ENCODE results near the gene CSRNP3.

Gene CSRNP3

DNA sequence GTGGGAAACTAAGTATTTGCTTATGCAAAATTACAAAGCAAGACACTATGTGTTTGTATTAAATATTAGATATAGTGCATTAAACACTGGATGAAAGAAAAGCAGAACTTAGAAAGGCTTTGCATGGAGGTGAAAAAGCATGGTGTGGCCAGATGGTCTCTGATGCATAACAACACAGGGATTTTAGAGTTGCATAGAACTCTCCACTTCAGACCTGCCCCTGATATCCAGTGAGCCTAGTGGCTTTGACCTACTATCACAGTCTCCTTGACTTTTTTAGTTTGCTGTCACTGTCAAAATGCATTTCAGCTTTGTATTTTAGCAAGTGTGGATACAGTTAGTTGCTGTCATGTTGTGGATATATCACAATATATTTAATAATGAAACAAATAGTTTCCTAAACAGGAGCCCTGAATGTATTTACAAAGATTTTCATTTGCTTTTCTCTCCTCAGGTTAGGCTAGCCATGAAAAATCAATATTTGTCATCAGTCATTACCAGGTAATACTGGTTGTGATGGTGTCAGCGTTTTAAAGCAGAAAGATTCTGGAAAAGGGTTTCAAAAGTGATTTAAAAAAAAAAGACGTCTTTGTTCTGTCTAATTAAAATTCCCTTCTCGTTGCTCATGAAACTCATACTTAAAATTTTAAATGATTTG is 5.2 kb downstream of the CSRNP3 start:
- TF ChIP-seq HDGF (IDR thresholded peaks at IDR 0.05; ENCODE audit: borderline replicate concordance), result no peak
- TF ChIP-seq FOXM1 (IDR thresholded peaks at IDR 0.05; ENCODE audit: borderline replicate concordance), result no peak
- TF ChIP-seq ARNT (IDR thresholded peaks at IDR 0.05), result no peak
- TF ChIP-seq SUZ12 (IDR thresholded peaks at IDR 0.05), result no peak
- no peak for TF ChIP-seq LEF1 (IDR thresholded peaks at IDR 0.05; ENCODE audit: borderline replicate concordance)
- TF ChIP-seq ZNF384 (IDR thresholded peaks at IDR 0.05), result no peak
- TF ChIP-seq TARDBP (IDR thresholded peaks at IDR 0.05), result no peak
- no peak for TF ChIP-seq NFRKB (IDR thresholded peaks at IDR 0.05)
- ChIA-PET POLR2A (no interaction called here), CTCF (no interaction called here)
- DNase-seq (ENCODE audit: extremely low spot score), result no peak

DNA sequence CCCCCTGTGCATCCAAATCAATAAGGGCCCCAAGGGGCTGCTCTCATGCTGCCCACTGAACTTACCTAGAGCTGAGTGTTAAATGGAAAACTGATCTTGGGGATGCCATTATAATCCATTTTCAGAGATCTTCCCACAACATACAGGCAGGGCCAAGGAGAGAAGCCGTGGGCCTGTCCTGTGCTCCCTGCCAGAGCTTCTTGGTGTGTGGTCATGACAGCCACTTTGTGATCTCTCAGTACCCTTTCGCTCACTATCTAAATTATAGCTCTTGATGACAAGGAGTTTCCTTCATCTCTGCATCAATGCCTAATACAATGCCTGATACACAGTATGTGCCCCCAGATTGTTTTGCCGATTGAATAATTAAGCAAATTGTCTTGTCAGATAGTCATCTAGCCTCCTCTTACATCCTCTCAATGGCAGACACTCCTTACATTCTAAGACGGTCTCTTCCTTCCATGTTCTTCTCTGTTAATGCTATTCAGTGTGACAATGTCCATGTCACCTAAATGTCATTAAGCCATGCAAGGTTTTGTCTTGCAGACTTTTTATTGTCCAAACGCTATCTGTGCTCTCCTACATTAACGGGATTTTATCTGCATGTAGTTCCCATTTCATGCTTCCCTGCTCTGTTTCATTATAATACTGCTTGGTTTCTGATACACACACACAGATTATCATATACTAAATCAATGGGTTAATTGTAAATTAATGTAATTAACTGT is 5.9 kb downstream of the CSRNP3 start:
- ChIA-PET CTCF (interaction anchor here (0.7 kb wide), 1 partner anchor 93 kb away, joined by 3 read pairs; no protein-coding TSS in a partner anchor), POLR2A (no interaction called here)
- DNase-seq (ENCODE audit: extremely low spot score), result no peak
- TF ChIP-seq SP1 (IDR thresholded peaks at IDR 0.05) (no peak), L3MBTL2 (conservative IDR thresholded peaks at IDR 0.05) (no peak), HDGF (IDR thresholded peaks at IDR 0.05; ENCODE audit: borderline replicate concordance) (no peak), ELF4 (IDR thresholded peaks at IDR 0.05) (no peak), FOXA1 (IDR thresholded peaks at IDR 0.05) (no peak), BHLHE40 (IDR thresholded peaks at IDR 0.05; ENCODE audit: borderline replicate concordance) (no peak)

DNA sequence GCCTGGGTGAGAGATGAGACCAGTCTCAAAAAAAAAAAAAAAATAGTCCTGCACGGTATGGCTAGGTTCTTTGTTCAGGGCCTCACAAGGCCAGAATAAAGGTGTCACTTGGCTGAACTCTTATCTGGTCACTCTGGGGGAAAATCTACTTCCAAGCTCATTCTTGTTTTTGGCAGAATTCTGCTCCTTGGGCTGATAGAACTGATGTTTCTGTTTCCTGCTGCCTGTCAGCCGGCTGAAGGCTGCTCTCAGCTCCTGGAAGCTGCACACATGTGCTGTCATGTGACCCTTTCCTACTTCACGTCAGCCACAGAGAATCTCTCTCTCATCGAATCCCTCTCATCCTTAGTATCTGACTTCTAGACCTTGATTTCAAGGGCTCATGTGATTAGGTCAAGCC is 10.4 kb downstream of the CSRNP3 start:
- TF ChIP-seq L3MBTL2 (conservative IDR thresholded peaks at IDR 0.05) (no peak), FOXA1 (IDR thresholded peaks at IDR 0.05) (no peak), ZNF384 (IDR thresholded peaks at IDR 0.05) (no peak), TARDBP (IDR thresholded peaks at IDR 0.05) (no peak), BHLHE40 (IDR thresholded peaks at IDR 0.05; ENCODE audit: borderline replicate concordance) (no peak), NFRKB (IDR thresholded peaks at IDR 0.05) (no peak), FOXM1 (IDR thresholded peaks at IDR 0.05; ENCODE audit: borderline replicate concordance) (no peak), CTBP1 (IDR thresholded peaks at IDR 0.05; ENCODE audit: borderline replicate concordance) (no peak), FOXK2 (IDR thresholded peaks at IDR 0.05) (no peak), ELF4 (IDR thresholded peaks at IDR 0.05) (no peak), ARNT (IDR thresholded peaks at IDR 0.05) (no peak), SP1 (IDR thresholded peaks at IDR 0.05) (no peak), HDGF (IDR thresholded peaks at IDR 0.05; ENCODE audit: borderline replicate concordance) (no peak), LEF1 (IDR thresholded peaks at IDR 0.05; ENCODE audit: borderline replicate concordance) (no peak)
- TF ChIP-seq, protein P1, sequence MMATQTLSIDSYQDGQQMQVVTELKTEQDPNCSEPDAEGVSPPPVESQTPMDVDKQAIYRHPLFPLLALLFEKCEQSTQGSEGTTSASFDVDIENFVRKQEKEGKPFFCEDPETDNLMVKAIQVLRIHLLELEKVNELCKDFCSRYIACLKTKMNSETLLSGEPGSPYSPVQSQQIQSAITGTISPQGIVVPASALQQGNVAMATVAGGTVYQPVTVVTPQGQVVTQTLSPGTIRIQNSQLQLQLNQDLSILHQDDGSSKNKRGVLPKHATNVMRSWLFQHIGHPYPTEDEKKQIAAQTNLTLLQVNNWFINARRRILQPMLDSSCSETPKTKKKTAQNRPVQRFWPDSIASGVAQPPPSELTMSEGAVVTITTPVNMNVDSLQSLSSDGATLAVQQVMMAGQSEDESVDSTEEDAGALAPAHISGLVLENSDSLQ (IDR thresholded peaks at IDR 0.05), result no peak
- DNase-seq (ENCODE audit: extremely low spot score), result no peak
- CTCF ChIA-PET, result interaction anchor here (0.7 kb wide), 1 partner anchor 95 kb away, joined by 4 read pairs; no protein-coding TSS in a partner anchor
- POLR2A ChIA-PET, result no interaction called here

DNA sequence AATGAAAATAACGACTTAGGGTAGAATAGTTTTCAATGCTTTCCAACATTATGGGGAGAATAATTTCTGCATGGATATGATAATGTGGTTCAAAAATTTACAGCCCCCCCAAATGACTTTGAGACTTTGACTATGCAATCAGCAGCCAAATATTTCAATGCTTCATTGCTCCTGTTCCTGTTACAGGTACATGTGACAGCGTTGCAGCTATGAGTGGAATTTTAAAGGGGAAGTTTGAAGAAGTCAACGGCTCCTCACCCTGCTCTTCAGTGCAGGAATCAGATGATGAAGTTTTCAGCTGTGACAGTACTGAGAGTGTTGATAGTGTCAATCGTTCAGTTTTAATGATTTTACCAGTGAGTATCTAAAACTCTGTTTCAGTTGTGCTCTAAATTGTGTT is 25.1 kb downstream of the CSRNP3 start:
- TF ChIP-seq HDGF (IDR thresholded peaks at IDR 0.05; ENCODE audit: borderline replicate concordance), result no peak
- TF ChIP-seq ARNT (IDR thresholded peaks at IDR 0.05), result no peak
- TF ChIP-seq SUZ12 (IDR thresholded peaks at IDR 0.05), result no peak
- no peak for TF ChIP-seq ELF4 (IDR thresholded peaks at IDR 0.05)
- TF ChIP-seq NFRKB (IDR thresholded peaks at IDR 0.05), result no peak
- TF ChIP-seq SP1 (IDR thresholded peaks at IDR 0.05), result no peak
- no peak for TF ChIP-seq L3MBTL2 (conservative IDR thresholded peaks at IDR 0.05)
- no peak for TF ChIP-seq FOXK2 (IDR thresholded peaks at IDR 0.05)
- TF ChIP-seq CTBP1 (IDR thresholded peaks at IDR 0.05; ENCODE audit: borderline replicate concordance), result no peak
- TF ChIP-seq FOXA1 (IDR thresholded peaks at IDR 0.05), result no peak
- no peak for TF ChIP-seq TARDBP (IDR thresholded peaks at IDR 0.05)
- TF ChIP-seq ZNF384 (IDR thresholded peaks at IDR 0.05), result no peak
- no peak for TF ChIP-seq FOXM1 (IDR thresholded peaks at IDR 0.05; ENCODE audit: borderline replicate concordance)
- no peak for TF ChIP-seq LEF1 (IDR thresholded peaks at IDR 0.05; ENCODE audit: borderline replicate concordance)
- TF ChIP-seq, protein P1 (IDR thresholded peaks at IDR 0.05), result no peak
- no peak for TF ChIP-seq BHLHE40 (IDR thresholded peaks at IDR 0.05; ENCODE audit: borderline replicate concordance)
- CTCF ChIA-PET, result no interaction called here
- no peak for DNase-seq (ENCODE audit: extremely low spot score)
- POLR2A ChIA-PET, result no interaction called here

DNA sequence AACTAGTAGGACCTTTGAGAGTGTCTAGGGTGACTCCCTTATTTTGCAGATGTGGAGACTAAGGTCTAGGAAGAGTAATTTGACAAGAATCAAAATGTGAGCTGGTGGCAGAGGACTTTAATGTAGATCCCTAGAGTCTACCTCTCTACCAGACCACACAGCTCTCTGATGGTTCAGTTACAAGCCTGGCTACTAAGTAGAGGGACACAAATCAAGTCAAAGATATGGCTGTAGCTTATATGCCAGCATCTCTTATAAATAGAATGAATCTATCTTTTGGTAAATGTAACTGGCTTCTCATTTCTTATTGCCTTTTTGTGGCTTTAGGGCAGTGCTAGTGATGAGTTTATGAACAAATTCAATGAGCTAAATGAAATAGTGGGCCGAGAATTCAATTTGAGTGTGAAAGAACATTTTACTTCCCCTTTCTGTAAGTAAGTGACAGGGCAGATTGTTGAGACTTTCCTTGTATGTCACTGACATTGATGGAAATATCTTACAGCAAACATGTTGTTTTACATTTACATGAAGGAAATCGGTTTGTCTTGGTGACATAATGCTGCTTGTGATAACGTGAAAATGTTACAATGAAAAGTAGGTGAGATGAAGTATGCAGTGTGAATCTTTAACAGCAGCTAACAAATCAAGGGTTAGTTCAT is 28.3 kb downstream of the CSRNP3 start:
- no peak for DNase-seq (ENCODE audit: extremely low spot score)
- ChIA-PET POLR2A (no interaction called here), CTCF (no interaction called here)
- TF ChIP-seq ARNT (IDR thresholded peaks at IDR 0.05), result no peak
- TF ChIP-seq, protein P1 (IDR thresholded peaks at IDR 0.05), result no peak
- no peak for TF ChIP-seq CTBP1 (IDR thresholded peaks at IDR 0.05; ENCODE audit: borderline replicate concordance)
- TF ChIP-seq ZNF384 (IDR thresholded peaks at IDR 0.05), result no peak
- TF ChIP-seq FOXA1 (IDR thresholded peaks at IDR 0.05), result no peak
- TF ChIP-seq LEF1 (IDR thresholded peaks at IDR 0.05; ENCODE audit: borderline replicate concordance), result no peak
- TF ChIP-seq FOXM1 (IDR thresholded peaks at IDR 0.05; ENCODE audit: borderline replicate concordance), result no peak
- no peak for TF ChIP-seq SUZ12 (IDR thresholded peaks at IDR 0.05)
- TF ChIP-seq HDGF (IDR thresholded peaks at IDR 0.05; ENCODE audit: borderline replicate concordance), result no peak
- no peak for TF ChIP-seq BHLHE40 (IDR thresholded peaks at IDR 0.05; ENCODE audit: borderline replicate concordance)
- TF ChIP-seq SP1 (IDR thresholded peaks at IDR 0.05), result no peak

Data from HEK293T (cell line).